Effector memory CD8-positive, alpha-beta T cell (primary cell): ENCODE measurements around the gene HIF1A.

ENCODE experiments used
- ATAC-seq: fragments of 150-1000 bp; cut with Tn5 transposase; replicated peaks from 2 replicates; pipeline ENCODE4 v1.10.0; 2021; ENCODE audit warnings: mild to moderate bottlenecking, moderate library complexity
- DNase-seq, 3 experiments: peaks; one replicate each; pipeline ENCODE4 v3.0.0; 2021
- H3K27ac Mint-ChIP-seq, 2 donors: one replicate each; pipeline ENCODE4 v1.8.0; 2022; ENCODE audit warnings: mild to moderate bottlenecking in 2 of 2, mixed read lengths in 2 of 2, moderate library complexity in 2 of 2
- H3K27me3 Mint-ChIP-seq, 2 donors: one replicate each; pipeline ENCODE4 v1.8.0; 2022; ENCODE audit warnings: mixed read lengths in 2 of 2
- H3K36me3 Mint-ChIP-seq: one replicate; pipeline ENCODE4 v1.8.0; 2022; ENCODE audit warnings: mild to moderate bottlenecking, moderate library complexity, mixed read lengths; ENCODE audit not compliant: insufficient read depth
- H3K4me1 Mint-ChIP-seq, 2 donors: one replicate each; pipeline ENCODE4 v1.8.0; 2022; ENCODE audit warnings: low read depth in 2 of 2, mixed read lengths in 2 of 2
- H3K4me3 Mint-ChIP-seq, 2 donors: one replicate each; pipeline ENCODE4 v1.8.0; 2022; ENCODE audit warnings: mild to moderate bottlenecking in 2 of 2, mixed read lengths in 2 of 2, moderate library complexity in 2 of 2
- H3K9me3 Mint-ChIP-seq, 2 donors: one replicate each; pipeline ENCODE4 v1.8.0; 2022; ENCODE audit warnings: mixed read lengths in 2 of 2

HIF1A gene

DNA sequence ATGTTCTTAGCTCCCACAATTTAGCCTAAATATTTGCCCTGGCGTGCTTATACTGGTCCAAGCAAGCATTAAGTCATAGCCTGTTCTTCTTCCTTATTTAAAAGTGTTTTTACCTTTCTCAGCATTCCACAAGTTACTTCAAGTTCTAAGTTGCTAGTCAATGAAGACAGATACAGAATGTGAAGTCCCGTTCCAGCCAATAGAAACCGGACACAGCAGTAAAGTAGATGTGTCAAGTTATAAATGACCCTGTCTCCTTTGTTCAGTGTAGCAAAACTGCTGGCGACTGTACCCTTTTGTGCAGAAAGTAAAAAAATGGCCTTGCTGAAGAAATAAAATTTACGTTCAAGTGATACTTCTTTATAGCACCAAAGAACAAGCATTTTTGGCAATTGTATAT lies 70.8 kb downstream of the HIF1A start:
- Mint-ChIP-seq H3K4me1 (peaks cover 21% of the 10 kb centered on the region in 2 donors), H3K4me3 (no peak overlapping the region), H3K36me3 (peaks cover 32% of the 10 kb centered on the region), H3K9me3 (no peaks in the 10 kb centered on the region), H3K27ac (no peak overlapping the region), H3K27me3 (no peaks in the 10 kb centered on the region)
- ATAC-seq (no peak), DNase-seq (no peak)

GRCh38 chr14:61768240-61768639 lies 72.9 kb downstream of the HIF1A start:
- H3K36me3 Mint-ChIP-seq: peaks cover 27% of the 10 kb centered on the region

DNA sequence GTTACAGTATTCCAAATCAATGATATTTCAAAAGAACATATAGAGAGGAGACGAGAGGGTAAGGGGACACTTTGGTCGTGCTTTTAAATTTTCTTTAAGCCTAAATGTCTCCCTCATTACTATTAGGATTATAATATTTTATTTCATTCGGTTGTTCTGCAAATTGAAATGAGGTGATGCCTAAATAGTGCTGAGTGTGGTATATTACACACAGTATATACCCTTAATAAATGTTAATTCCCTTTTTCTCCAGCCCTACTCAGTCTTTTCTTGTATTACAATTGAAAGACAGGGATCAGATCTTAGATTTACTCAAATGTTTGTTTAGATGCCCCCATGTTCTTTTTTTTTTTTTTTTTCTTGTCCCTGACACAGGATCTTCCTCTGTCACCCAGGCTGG lies 74.6 kb downstream of the HIF1A start:
- H3K27me3 Mint-ChIP-seq: no peaks in the 10 kb centered on the region
- no peak overlapping the region for H3K4me3 Mint-ChIP-seq
- H3K4me1 Mint-ChIP-seq: peaks cover 0 to 4% of the 10 kb centered on the region in 2 donors
- DNase-seq (no peak), ATAC-seq (no peak)
- H3K9me3 Mint-ChIP-seq: no peaks in the 10 kb centered on the region
- no peak overlapping the region for H3K27ac Mint-ChIP-seq
- peaks cover 30% of the 10 kb centered on the region for H3K36me3 Mint-ChIP-seq

More at GRCh38 chr14:61768240-61768639, 72.9 kb downstream of the HIF1A start:
- Mint-ChIP-seq H3K9me3 (no peaks in the 10 kb centered on the region), H3K27me3 (no peaks in the 10 kb centered on the region), H3K27ac (no peak overlapping the region), H3K4me3 (no peak overlapping the region), H3K4me1 (peaks cover 8 to 12% of the 10 kb centered on the region in 2 donors)
- ATAC-seq: no peak
- DNase-seq: no peak

- Mint-ChIP-seq H3K27me3 (no peaks in the 10 kb centered on the region), H3K27ac (no peak overlapping the region), H3K36me3 (peaks cover 27% of the 10 kb centered on the region), H3K4me3 (no peak overlapping the region), H3K9me3 (no peaks in the 10 kb centered on the region), H3K4me1 (peaks cover 1% of the 10 kb centered on the region in 2 donors)
- ATAC-seq: no peak
- no peak for DNase-seq
These were observed 79.5 kb downstream of the HIF1A start for GRCh38 chr14:61774861-61775260.

DNA sequence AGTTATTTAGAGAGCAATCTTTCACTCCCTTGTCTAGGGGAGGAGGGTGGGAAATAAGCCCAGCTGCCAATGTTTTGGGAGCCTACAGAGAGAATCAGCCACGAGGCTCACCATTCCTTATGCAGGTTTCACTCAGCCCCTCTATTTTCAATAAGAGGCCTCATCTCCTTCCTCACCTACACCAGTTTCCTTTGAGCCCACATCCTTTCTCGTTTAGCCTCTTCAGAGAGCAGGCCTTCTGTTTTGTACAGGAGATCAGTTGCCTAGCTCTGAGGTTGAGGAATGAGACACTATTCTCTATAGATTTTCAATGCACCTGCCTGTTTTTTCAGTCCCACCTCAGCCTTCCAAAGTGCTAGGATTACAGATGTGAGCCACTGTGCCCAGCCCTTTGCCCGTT lies 84.8 kb downstream of the HIF1A start:
- no peak overlapping the region for H3K4me3 Mint-ChIP-seq
- H3K27ac Mint-ChIP-seq: peak overlapping the region in 1 of 2 donors; percentile 9
- H3K27me3 Mint-ChIP-seq: no peaks in the 10 kb centered on the region
- peaks cover 32% of the 10 kb centered on the region for H3K36me3 Mint-ChIP-seq
- no peaks in the 10 kb centered on the region for H3K9me3 Mint-ChIP-seq
- H3K4me1 Mint-ChIP-seq: peaks cover 2 to 9% of the 10 kb centered on the region in 2 donors
- no peak for ATAC-seq
- DNase-seq: no peak

DNA sequence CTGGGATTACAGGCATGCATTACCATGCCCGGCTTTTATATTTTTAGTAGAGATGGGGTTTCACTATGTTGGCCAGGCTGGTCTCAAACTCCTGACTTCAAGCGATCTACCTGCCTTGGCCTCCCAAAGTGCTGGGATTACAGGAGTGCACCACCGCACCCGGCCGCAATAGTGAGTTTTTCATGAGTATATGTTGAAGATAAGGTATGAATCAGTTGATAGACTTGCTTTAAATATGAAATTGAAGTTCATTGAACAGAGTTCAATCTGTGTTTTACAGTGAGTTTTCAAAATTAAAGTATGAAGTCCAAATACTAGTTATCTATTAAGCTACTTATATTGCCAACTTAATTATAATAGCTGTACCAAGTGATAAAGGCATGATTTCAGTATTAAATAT lies 102.0 kb downstream of the HIF1A start:
- Mint-ChIP-seq H3K27me3 (no peaks in the 10 kb centered on the region), H3K9me3 (no peaks in the 10 kb centered on the region), H3K36me3 (peaks cover 13% of the 10 kb centered on the region), H3K27ac (no peak overlapping the region), H3K4me3 (no peak overlapping the region), H3K4me1 (no peaks in the 10 kb centered on the region)
- DNase-seq: no peak
- ATAC-seq: no peak
